Astrocyte of the cerebellum (primary cell): ENCODE results near the gene OR2K2.
A peak's percentile ranks its signal among the peaks of the same experiment; 100 is the strongest.

Experiments used
- DNase-seq: peaks from one replicate; pipeline ENCODE4 v3.0.0-alpha.2; 2011; ENCODE audit warnings: low read depth
- H3K4me3 ChIP-seq: 2 replicates; pipeline ENCODE4 v1.5.1; 2011; ENCODE audit warnings: mild to moderate bottlenecking, low read depth, low read length, moderate library complexity
- in situ Hi-C: cut with HindIII; loops from 2 replicates; pipeline ENCODE4 v1.10.0; 2017; ENCODE audit warnings: low sequenced_read_pairs
- TF ChIP-seq, protein P1 (sequence below): IDR thresholded peaks from 2 replicates; pipeline ENCODE4 v1.5.1; 2012; ENCODE audit warnings: low read length, low read depth, moderate library complexity, mild to moderate bottlenecking; ENCODE audit errors: missing control alignments

OR2K2 gene

DNA sequence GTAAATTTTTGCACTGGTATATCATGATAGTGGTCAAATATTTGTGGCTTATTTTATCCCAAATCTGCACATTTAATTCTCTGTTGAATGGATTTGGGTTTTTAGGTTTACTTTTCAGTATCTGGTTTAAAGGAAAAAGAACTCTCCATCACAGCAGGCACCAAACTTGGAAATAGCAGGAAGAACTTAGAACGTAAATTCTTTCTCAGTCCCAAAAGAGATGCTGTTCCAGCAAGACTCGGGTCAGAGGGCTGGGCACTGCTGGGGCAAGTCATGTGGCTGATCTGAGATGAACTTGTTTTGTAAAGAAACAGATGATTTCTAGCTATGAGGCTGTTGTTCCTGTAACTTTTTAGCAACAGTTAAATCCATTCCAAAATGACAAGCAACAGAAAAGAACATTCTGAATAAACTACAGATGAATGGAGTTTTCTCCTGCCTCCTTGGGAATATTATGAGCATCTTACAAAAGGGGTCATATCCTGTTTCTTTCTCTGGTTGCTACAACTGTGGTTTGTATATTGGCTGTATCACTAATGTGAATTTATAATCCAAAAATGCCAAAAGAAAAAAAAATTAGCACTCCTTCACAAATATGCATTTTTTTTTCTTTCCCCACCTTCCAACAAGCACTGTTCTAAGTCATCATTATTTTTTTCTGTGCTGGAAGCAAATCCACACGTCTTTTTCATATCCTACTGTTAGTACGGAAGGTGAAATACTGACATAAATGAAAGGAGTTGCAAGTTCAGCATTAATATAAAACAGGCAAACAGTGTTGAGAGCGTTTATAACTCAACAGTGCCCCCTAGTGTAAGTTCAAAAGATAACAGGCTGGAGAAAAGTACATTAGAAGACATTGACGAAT, 31.1 kb downstream of the OR2K2 start:
- TF ChIP-seq, protein P1, sequence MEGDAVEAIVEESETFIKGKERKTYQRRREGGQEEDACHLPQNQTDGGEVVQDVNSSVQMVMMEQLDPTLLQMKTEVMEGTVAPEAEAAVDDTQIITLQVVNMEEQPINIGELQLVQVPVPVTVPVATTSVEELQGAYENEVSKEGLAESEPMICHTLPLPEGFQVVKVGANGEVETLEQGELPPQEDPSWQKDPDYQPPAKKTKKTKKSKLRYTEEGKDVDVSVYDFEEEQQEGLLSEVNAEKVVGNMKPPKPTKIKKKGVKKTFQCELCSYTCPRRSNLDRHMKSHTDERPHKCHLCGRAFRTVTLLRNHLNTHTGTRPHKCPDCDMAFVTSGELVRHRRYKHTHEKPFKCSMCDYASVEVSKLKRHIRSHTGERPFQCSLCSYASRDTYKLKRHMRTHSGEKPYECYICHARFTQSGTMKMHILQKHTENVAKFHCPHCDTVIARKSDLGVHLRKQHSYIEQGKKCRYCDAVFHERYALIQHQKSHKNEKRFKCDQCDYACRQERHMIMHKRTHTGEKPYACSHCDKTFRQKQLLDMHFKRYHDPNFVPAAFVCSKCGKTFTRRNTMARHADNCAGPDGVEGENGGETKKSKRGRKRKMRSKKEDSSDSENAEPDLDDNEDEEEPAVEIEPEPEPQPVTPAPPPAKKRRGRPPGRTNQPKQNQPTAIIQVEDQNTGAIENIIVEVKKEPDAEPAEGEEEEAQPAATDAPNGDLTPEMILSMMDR, result peak; percentile 47
- H3K4me3 ChIP-seq, result no peak overlapping the region
- in situ Hi-C loops, result no loop called here
- DNase-seq, result peak; percentile 73

DNA sequence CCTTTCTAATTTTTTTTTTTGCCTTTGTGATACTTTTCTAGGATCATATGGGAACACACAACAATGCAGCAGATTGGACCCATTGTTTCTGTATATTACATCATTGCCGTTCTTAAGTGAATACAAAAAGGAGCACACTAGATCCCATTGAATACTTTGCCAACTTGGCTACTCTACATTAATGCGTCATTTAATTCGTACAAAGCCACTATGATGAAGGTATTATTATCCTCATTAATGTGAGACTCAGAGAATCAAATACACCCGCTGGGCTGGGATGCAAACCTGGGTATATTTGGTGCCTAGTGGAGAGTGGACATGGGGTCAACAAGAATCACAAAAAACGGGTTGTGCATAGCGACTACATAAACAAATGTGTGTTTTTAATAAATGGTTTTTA, 31.9 kb downstream of the OR2K2 start:
- TF ChIP-seq, protein P1, result no peak
- in situ Hi-C loops, result no loop called here
- DNase-seq, result no peak

DNA sequence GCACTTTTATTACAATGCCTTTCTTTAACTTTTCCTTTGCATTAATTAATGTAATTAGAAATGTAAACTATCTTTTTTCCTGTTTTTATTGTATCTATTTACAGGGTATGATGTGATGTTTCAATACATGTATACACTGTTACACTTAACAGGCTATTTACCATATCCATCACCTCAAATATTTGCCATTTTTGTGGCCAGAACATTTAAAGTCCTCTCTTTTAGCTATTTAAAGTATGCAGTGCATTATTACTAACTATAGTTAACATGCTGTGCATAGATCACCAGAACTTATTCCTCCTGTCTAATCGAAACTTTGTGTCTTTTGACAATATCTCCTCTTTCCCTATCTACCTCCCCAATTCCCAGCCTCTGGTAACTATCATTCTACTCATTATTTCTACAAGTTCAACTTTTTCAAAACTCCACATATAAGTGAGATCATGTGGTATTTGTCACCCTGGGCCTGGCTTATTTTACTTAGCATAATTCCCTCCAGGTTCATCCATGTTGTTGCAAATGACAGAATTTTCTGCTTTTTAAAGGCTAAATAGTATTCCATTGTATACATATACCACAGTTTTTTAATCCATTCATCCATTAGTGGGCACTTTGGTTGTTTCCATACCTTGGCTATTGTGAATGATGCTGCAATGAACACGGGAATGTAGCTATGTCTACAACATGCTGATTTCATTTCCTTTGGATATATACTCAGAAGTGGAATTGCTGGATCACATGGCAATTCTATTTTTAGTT, 32.8 kb downstream of the OR2K2 start:
- H3K4me3 ChIP-seq, result no peak overlapping the region
- DNase-seq, result no peak
- in situ Hi-C loops, result no loop called here
- TF ChIP-seq, protein P1, result no peak

More for the DNA sequence above, 31.9 kb downstream of the OR2K2 start:
- H3K4me3 ChIP-seq, result no peak overlapping the region

DNA sequence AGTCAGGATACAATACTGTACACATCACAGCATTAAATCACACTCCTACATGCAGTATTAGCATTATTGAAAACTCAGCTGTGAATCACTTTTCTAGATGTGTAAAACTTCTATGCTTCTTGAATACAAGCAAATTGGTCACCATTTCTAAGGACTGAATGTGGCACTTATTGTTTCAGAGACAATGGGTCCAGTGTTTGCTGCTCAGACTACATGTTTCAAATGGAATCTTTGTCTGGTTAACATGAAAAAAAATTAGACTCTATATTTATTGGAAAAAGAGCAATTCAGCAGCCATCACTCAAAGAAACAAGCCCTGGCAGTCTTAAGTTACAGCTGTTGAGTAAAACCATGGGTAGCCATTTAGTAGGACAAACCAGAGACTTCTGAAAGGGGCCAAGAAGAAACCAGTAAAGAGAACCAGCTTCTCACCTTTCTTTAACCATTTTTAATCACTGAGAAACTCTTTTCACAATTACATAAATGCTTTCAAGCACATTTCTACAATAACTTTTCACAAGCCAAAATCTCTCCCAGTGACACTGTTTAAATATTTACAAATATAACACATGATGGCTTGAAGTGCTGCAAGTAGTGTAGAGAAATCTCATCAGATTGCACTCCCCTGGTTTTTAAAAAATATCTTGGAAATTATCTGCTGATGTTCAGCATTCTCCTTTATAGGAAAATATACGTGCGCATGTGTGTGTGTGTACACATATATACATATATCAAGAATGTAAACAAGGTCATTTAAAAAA, 35.2 kb downstream of the OR2K2 start:
- TF ChIP-seq, protein P1, result no peak
- DNase-seq, result no peak
- in situ Hi-C loops, result no loop called here
- H3K4me3 ChIP-seq, result no peak overlapping the region

DNA sequence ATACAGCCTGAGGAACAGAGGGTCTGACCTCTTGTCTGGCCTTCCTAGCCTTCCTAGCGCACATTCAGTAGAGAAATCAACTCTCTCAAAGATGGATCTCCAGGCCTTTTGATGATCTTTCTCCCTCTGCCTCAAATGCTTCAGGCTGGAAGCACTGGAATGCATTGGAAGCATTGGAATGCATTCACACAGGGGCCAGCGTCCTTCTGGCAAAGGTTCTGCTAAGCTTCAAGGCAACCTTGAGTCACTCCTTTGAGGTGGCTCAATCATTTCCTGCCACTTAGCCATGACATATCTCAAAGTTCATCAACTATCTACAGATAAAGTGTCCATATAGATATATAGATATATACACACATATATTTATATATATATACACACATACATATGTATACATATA, 42.9 kb downstream of the OR2K2 start:
- TF ChIP-seq, protein P1, result no peak
- in situ Hi-C loops, result no loop called here
- peak; percentile 52 for DNase-seq
- H3K4me3 ChIP-seq, result no peak overlapping the region

DNA sequence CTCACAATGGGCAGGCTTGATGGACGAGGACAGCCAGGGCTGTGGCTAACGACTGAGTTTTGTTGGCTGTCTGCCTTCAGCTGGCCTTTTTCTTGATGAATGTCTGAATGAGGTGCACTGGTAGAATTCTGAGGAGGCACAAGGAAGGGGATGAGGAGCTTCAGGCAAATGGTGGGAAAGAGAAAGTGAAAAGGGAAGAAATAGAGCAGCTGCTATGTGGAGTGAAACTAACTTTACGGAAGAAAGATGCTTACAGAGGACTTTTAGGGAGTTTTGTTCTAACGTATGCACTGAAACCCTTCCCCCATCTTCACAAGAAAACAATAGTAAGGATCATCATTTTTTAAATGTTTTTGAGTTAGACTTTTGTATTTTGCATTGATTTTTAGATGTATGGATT, 45.3 kb downstream of the OR2K2 start:
- TF ChIP-seq, protein P1, result no peak
- H3K4me3 ChIP-seq, result no peak overlapping the region
- in situ Hi-C loops, result no loop called here
- no peak for DNase-seq
